ENCODE data around the gene FDCSP.
"Not testable (repeated sequence)": the region's sequence is repeated elsewhere in the genome, so short reads cannot be mapped to it uniquely, and the experiment has no call there.

- TF ChIP-seq CTCF (conservative IDR thresholded peaks at IDR 0.05; ENCODE audit: low read depth in 2 of 2); POLR2AphosphoS5 (IDR thresholded peaks at IDR 0.05; ENCODE audit: low read depth); EZH2phosphoT487 (IDR thresholded peaks at IDR 0.05; ENCODE audit: unreplicated experiment); EZH2 (IDR thresholded peaks at IDR 0.05; ENCODE audit: low read depth, unreplicated experiment): not testable (repeated sequence)
Observed at GRCh38 chr4:70216550-70216949, 9.4 kb upstream of the FDCSP start.
